ENCODE results near the gene JPH2. TPM values are rescaled to one million over a fixed set of nuclear protein-coding genes. Genes with fewer than 3 reads are reported as not detected.
A peak's percentile ranks its signal among the peaks of the same experiment; 100 is the strongest.
"Not testable (repeated sequence)": the region's sequence is repeated elsewhere in the genome, so short reads cannot be mapped to it uniquely, and the experiment has no call there.

JPH2 gene
- total RNA-seq, 2 donors from 2014 or later = 169 to 179 TPM

DNA sequence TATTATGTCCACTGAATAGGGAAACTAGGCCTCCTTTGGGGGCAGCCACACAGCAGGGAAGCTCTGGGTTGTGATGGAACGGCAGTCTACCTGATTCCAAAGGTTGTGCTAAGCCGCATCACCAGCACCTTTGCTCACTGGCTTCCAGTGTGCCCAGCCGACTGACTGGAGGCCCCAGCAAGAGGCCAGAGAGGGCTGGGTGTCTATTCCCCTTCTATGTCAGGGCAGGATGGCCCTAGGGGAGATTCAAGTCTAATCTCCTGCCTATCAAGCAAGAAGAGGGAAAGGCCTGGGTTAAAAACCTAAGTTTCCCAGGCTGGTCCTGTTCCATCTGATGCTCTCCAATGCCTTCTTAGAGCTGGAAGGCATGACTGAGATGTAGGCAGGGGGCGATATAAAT, 53.6 kb downstream of the JPH2 start:
- no peaks in the 10 kb centered on the region for H3K36me3 ChIP-seq
- peak overlapping the region; percentile 32 to 66 for H3K27ac ChIP-seq
- DNase-seq (ENCODE audit: low spot score) (no peak), ATAC-seq (ENCODE audit: insufficient number of reproducible peaks, low FRiP score, low read depth) (no peak)
- no peaks in the 10 kb centered on the region for H3K9me3 ChIP-seq
- TF ChIP-seq, protein P1, sequence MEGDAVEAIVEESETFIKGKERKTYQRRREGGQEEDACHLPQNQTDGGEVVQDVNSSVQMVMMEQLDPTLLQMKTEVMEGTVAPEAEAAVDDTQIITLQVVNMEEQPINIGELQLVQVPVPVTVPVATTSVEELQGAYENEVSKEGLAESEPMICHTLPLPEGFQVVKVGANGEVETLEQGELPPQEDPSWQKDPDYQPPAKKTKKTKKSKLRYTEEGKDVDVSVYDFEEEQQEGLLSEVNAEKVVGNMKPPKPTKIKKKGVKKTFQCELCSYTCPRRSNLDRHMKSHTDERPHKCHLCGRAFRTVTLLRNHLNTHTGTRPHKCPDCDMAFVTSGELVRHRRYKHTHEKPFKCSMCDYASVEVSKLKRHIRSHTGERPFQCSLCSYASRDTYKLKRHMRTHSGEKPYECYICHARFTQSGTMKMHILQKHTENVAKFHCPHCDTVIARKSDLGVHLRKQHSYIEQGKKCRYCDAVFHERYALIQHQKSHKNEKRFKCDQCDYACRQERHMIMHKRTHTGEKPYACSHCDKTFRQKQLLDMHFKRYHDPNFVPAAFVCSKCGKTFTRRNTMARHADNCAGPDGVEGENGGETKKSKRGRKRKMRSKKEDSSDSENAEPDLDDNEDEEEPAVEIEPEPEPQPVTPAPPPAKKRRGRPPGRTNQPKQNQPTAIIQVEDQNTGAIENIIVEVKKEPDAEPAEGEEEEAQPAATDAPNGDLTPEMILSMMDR (IDR thresholded peaks at IDR 0.05) = no peak
- H3K4me3 ChIP-seq = no peak overlapping the region
- H3K4me1 ChIP-seq (ENCODE audit: control insufficient read depth in 1 of 2, low read depth in 2 of 2) = peaks cover 30 to 62% of the 10 kb centered on the region in 2 donors
- H3K27me3 ChIP-seq (replicated peaks; ENCODE audit: insufficient read depth) = no peaks in the 10 kb centered on the region

DNA sequence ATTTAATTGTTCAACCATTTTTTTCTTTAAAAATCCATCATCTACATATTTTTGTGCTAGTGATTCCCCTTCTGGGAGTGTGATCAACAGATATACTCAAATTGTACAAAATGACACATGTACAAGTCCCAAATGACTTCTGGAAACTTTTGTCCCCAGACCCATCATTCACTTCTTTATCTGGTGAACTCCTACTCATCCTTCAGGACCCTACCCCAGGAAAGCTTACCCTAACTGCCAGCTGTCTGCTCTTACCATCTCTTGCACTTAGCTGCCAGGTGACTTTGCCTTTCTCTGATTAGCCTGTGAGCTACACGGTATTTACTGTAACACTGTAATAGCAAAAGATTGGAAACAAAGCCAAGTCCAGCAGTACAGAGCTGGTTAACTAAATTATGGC, 55.3 kb downstream of the JPH2 start:
- ATAC-seq (ENCODE audit: insufficient number of reproducible peaks, low FRiP score, low read depth) = no peak
- no peak for DNase-seq (ENCODE audit: low spot score)
- TF ChIP-seq, protein P1 (IDR thresholded peaks at IDR 0.05) = no peak

DNA sequence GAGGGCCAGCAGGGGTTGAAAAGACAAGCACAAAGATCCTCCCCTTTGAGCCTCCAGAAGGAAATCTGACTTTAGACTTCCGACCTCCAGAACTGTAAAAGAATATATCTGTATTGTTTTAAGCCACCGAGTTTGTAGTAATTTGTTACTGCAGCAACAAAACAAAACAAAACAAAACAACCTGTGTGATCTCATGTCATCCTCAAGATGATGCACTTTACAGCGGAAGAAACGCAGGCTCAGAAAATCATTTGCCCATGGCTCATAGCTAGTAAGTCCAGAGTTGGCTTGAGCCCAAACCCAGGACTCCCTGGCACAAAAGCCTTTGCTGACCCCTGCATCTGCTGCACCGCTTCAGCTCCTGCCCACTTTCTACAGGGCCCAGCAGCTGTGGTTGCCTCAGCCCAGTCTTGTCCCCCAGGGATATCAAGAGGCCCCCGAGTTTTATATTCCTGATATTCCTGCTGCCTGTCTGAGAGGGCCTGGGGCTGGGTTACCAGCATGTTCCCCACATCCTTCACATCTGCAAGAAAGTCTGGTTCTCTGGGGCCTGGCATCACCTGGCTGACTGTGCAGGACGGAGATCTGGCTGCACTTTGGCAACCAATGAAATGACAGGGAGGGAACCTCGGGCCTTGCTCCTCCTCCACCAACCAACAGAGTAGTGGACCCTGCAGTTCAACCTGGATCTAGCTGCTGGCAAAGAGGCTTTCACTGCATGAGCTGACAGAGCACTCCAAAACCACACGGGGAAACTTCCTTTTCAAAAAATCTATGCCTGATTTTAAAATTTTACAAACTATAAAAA, 56.9 kb downstream of the JPH2 start:
- ATAC-seq (ENCODE audit: insufficient number of reproducible peaks, low FRiP score, low read depth) (no peak), DNase-seq (ENCODE audit: low spot score) (no peak)
- H3K27ac ChIP-seq = peak overlapping the region; percentile 50 to 79

More for the DNA sequence above, 55.3 kb downstream of the JPH2 start:
- Histone ChIP-seq H3K36me3 (no peaks in the 10 kb centered on the region), H3K27ac (peak overlapping the region in 1 of 2 donors; percentile 79), H3K27me3 (replicated peaks; ENCODE audit: insufficient read depth) (no peaks in the 10 kb centered on the region), H3K9me3 (no peaks in the 10 kb centered on the region), H3K4me3 (no peak overlapping the region), H3K4me1 (ENCODE audit: control insufficient read depth in 1 of 2, low read depth in 2 of 2) (peaks cover 20 to 46% of the 10 kb centered on the region in 2 donors)

DNA sequence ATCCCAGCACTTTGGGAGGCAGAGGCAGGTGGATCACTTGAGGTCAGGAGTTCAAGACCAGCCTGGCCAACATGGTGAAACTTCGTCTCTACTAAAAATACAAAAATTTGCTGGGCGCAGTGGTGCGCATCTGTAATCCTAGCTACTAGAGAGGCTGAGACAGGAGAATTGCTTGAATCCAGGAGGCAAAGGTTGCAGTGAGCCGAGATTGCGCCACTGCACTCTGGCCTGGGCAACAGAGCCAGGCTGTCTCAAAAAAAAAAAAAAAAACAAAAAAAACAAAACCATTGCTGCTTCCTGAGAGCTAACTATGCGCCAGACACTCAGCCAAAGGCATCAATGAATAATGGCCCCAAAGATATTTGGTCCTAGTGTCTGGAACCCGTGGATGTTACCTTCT, 57.7 kb downstream of the JPH2 start:
- Histone ChIP-seq H3K27ac (peak overlapping the region; percentile 60 to 79), H3K4me1 (ENCODE audit: control insufficient read depth in 1 of 2, low read depth in 2 of 2) (peaks cover 18 to 36% of the 10 kb centered on the region in 2 donors)
- not testable (repeated sequence) for H3K36me3 ChIP-seq; DNase-seq (ENCODE audit: low spot score); H3K27me3 ChIP-seq (replicated peaks; ENCODE audit: insufficient read depth); H3K4me3 ChIP-seq; H3K9me3 ChIP-seq
- ATAC-seq (ENCODE audit: insufficient number of reproducible peaks, low FRiP score, low read depth) = peak; percentile 33

More for the DNA sequence above, 56.9 kb downstream of the JPH2 start:
- Histone ChIP-seq H3K36me3 (no peaks in the 10 kb centered on the region), H3K9me3 (no peaks in the 10 kb centered on the region), H3K27me3 (replicated peaks; ENCODE audit: insufficient read depth) (no peaks in the 10 kb centered on the region), H3K4me1 (ENCODE audit: control insufficient read depth in 1 of 2, low read depth in 2 of 2) (peaks cover 18 to 31% of the 10 kb centered on the region in 2 donors), H3K4me3 (no peak overlapping the region)
- TF ChIP-seq, protein P1 (IDR thresholded peaks at IDR 0.05) = no peak

DNA sequence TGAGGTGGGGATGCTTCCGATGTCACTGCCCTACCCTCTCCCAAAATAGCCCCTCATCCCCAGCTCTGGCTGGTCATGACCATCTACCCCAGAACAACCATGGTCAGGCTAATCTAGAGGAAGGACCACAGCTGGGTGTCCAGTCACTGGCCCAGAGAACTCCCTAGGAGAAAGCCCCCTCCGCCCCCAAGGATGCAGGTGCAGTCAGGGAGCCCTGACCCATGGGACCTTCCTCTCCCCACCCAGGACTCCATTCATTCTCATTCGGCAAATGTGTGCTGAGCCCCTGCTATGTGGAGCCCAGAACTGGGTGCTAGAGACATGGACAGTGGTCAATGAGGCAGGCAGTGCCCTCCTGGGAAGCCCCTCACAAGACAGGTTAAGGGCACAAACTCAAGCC, 60.5 kb downstream of the JPH2 start:
- no peak for DNase-seq (ENCODE audit: low spot score)
- Histone ChIP-seq H3K27ac (no peak overlapping the region), H3K9me3 (no peaks in the 10 kb centered on the region), H3K4me3 (no peak overlapping the region), H3K4me1 (ENCODE audit: control insufficient read depth in 1 of 2, low read depth in 2 of 2) (peaks cover 17 to 59% of the 10 kb centered on the region in 2 donors), H3K27me3 (replicated peaks; ENCODE audit: insufficient read depth) (no peaks in the 10 kb centered on the region), H3K36me3 (peaks cover 2% of the 10 kb centered on the region)
- TF ChIP-seq, protein P1 (IDR thresholded peaks at IDR 0.05) = no peak
- ATAC-seq (ENCODE audit: insufficient number of reproducible peaks, low FRiP score, low read depth) = no peak

Data from thoracic aorta (tissue), 2 donors.